ENCODE measurements around the gene AP5B1. TPM values are rescaled to one million over a fixed set of nuclear protein-coding genes. Genes with fewer than 3 reads are reported as not detected.

The AP5B1 gene, protein sequence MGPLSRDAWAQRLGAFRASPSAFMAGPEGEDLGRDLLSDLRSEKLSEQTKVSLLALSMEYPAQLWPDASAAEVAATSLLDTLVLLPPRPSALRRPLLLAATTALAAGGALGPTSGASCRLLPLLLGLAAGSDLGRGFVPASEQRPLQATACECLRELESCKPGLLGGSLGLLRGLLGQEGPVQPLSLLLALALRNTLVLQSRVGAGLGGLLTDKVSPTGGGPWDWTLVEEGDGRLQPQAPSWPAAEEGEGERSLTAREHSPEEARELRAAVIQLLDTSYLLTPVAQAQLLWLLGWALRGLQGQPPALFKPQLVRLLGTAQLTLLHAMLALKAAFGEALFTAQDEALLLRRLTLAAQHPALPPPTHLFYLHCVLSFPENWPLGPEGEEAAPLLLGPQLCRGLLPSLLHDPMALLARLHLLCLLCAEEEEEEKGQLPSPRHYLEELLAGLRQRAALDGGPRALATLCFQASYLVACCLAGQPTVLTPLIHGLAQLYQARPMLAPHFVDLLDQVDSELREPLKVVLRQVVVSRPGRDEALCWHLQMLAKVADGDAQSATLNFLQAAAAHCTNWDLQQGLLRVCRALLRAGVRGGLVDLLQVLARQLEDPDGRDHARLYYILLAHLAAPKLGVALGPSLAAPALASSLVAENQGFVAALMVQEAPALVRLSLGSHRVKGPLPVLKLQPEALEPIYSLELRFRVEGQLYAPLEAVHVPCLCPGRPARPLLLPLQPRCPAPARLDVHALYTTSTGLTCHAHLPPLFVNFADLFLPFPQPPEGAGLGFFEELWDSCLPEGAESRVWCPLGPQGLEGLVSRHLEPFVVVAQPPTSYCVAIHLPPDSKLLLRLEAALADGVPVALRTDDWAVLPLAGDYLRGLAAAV
- 9.7 to 13.2 TPM (median 12.3 TPM) in 5 replicates for total RNA-seq (2022; extraction: Qiagen RNA extraction)

DNA sequence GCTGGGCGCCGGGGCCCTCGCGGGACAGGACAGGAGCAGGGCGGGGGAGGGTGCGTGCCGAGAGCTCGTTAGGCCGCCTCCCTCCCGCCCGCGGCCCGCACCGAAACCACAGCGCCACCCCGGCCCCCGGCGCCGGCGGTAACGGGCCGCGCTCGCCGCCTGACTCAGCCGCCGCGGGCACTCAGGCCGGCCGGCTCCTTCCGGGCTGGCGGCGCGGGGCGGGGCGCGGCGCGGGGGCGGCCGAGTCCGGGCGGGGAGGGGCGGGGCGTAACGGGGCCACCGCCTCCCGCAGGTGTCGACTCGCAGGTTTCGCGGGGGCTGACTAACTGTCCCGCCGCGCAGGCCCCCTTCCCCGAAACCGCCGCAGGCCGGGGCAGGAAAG is at the start of gene AP5B1:
TSS of gene AP5B1 (minus strand) at position 207 of the 382 bp plus-strand sequence. CDS start 385 bp downstream, outside the sequence.

DNA sequence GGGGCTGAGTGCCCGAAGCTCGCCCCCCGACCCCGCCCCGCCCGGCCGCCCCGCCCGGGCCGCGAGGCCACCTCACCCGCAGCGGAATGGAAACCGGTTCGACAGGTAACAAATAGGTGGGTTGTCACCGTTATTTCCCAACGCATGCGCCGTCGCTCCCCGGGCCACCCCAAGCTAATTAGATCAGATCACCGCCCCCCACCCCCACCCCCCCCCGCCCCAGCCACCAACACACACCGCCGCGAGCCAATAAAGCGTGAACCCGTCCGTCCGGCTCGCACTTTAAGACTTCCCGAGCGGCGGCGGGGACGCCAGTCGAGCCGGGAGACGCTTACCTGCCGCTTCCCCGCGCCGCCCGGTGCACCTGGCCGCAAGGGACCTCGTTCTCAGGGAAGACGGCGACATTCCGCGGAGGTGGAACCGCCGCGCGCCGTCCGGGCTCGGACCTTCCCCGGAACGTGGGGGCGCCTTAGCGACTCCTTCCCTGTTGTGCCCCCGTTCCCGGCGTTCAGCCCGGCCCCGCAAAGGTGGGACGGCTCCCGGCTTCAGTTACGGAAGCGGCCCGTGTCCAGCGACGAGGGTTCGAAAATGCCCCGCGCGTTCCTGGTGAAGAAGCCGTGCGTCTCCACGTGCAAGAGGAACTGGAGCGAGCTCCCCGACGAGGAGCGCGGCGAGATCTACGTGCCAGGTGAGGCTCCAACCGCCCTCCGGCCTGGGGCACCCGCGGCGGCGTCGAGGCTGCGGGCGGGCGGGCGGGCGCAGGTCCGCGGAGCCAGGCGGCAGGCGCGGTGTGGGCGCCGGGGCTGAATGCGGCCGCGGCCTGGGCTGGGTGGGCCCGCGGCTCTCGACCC is 6.2 kb upstream of the AP5B1 start, which contains the start of gene OVOL1:
TSS of gene OVOL1 (plus strand) at position 278 of the 851 bp plus-strand sequence. CDS start at position 589, 311 bp downstream.

Other genes starting within 250 kb of the AP5B1 start
- 89.3 to 122 TPM (median 106 TPM) in 5 replicates for gene LTBP3, start 222.6 kb downstream of the AP5B1 start, total RNA-seq (2022; extraction: Qiagen RNA extraction)
- gene ZNRD2, start 210.5 kb downstream of the AP5B1 start, total RNA-seq (2022; extraction: Qiagen RNA extraction): 63.9 to 77.4 TPM (median 76.9 TPM) in 5 replicates
- 26.3 to 47.9 TPM (median 45.5 TPM) in 5 replicates for gene FAM89B, start 208.4 kb downstream of the AP5B1 start, total RNA-seq (2022; extraction: Qiagen RNA extraction)
- gene EHBP1L1, start 204.9 kb downstream of the AP5B1 start, total RNA-seq (2022; extraction: Qiagen RNA extraction): 27.8 to 36.2 TPM (median 31.5 TPM) in 5 replicates
- gene KCNK7, start 185.2 kb downstream of the AP5B1 start, total RNA-seq (2022; extraction: Qiagen RNA extraction): 0.51 to 0.95 TPM (median 0.72 TPM) in 5 replicates
- 37.7 to 49.0 TPM (median 47.6 TPM) in 5 replicates for gene MAP3K11, start 166.8 kb downstream of the AP5B1 start, total RNA-seq (2022; extraction: Qiagen RNA extraction)
- gene PCNX3, start 165.2 kb downstream of the AP5B1 start, total RNA-seq (2022; extraction: Qiagen RNA extraction): 26.0 to 36.3 TPM (median 34.9 TPM) in 5 replicates
- gene SIPA1, start 142.9 kb downstream of the AP5B1 start, total RNA-seq (2022; extraction: Qiagen RNA extraction): 14.3 to 21.2 TPM (median 19.7 TPM) in 5 replicates
- gene RELA, start 118.1 kb downstream of the AP5B1 start, total RNA-seq (2022; extraction: Qiagen RNA extraction): 63.5 to 78.0 TPM (median 73.7 TPM) in 5 replicates
- 40.9 to 56.0 TPM (median 50.3 TPM) in 5 replicates for gene KAT5, start 68.7 kb downstream of the AP5B1 start, total RNA-seq (2022; extraction: Qiagen RNA extraction)
- 28.0 to 49.4 TPM (median 47.9 TPM) in 5 replicates for gene RNASEH2C, start 60.2 kb downstream of the AP5B1 start, total RNA-seq (2022; extraction: Qiagen RNA extraction)
- gene OVOL1, start 6.1 kb upstream of the AP5B1 start, total RNA-seq (2022; extraction: Qiagen RNA extraction): 0.04 to 0.15 TPM (median 0.10 TPM) in 5 replicates
- gene SNX32, start 53.0 kb upstream of the AP5B1 start, total RNA-seq (2022; extraction: Qiagen RNA extraction): 0.05 to 0.08 TPM (median 0.06 TPM) in 5 replicates
- gene CFL1, start 77.2 kb upstream of the AP5B1 start, total RNA-seq (2022; extraction: Qiagen RNA extraction): 1,981 to 2,375 TPM (median 2,303 TPM) in 5 replicates
- gene MUS81, start 79.5 kb upstream of the AP5B1 start, total RNA-seq (2022; extraction: Qiagen RNA extraction): 24.7 to 35.0 TPM (median 32.8 TPM) in 5 replicates
- gene EFEMP2, start 91.8 kb upstream of the AP5B1 start, total RNA-seq (2022; extraction: Qiagen RNA extraction): 0.49 to 1.1 TPM (median 0.97 TPM) in 5 replicates
- gene CTSW, start 98.9 kb upstream of the AP5B1 start, total RNA-seq (2022; extraction: Qiagen RNA extraction): 0.07 to 0.11 TPM in 2 of 5 replicates, not detected in the others
- gene FIBP, start 107.5 kb upstream of the AP5B1 start, total RNA-seq (2022; extraction: Qiagen RNA extraction): 72.3 to 88.2 TPM (median 83.5 TPM) in 5 replicates
- 21.8 to 44.1 TPM (median 43.2 TPM) in 5 replicates for gene CCDC85B, start 109.7 kb upstream of the AP5B1 start, total RNA-seq (2022; extraction: Qiagen RNA extraction)
- gene FOSL1, start 119.4 kb upstream of the AP5B1 start, total RNA-seq (2022; extraction: Qiagen RNA extraction): 97.3 to 161 TPM (median 118 TPM) in 5 replicates
- 30.9 to 49.9 TPM (median 44.6 TPM) in 5 replicates for gene C11orf68, start 138.1 kb upstream of the AP5B1 start, total RNA-seq (2022; extraction: Qiagen RNA extraction)
- 162 to 254 TPM (median 207 TPM) in 5 replicates for gene DRAP1, start 138.4 kb upstream of the AP5B1 start, total RNA-seq (2022; extraction: Qiagen RNA extraction)
- not detected in 5 replicates for gene TSGA10IP, start 164.5 kb upstream of the AP5B1 start, total RNA-seq (2022; extraction: Qiagen RNA extraction)
- gene SART1, start 180.8 kb upstream of the AP5B1 start, total RNA-seq (2022; extraction: Qiagen RNA extraction): 40.2 to 59.5 TPM (median 54.5 TPM) in 5 replicates
- 35.6 to 48.5 TPM (median 38.7 TPM) in 5 replicates for gene EIF1AD, start 221.2 kb upstream of the AP5B1 start, total RNA-seq (2022; extraction: Qiagen RNA extraction)
- gene BANF1, start 221.5 kb upstream of the AP5B1 start, total RNA-seq (2022; extraction: Qiagen RNA extraction): 374 to 488 TPM (median 470 TPM) in 5 replicates
- not detected in 5 replicates for gene CST6, start 231.0 kb upstream of the AP5B1 start, total RNA-seq (2022; extraction: Qiagen RNA extraction)
- gene CATSPER1, start 245.5 kb upstream of the AP5B1 start, total RNA-seq (2022; extraction: Qiagen RNA extraction): 1.1 to 1.5 TPM (median 1.3 TPM) in 5 replicates

Measured in A549 treated with AZD2906 at 1 μM for 4 hours (cell line).